ENCODE data around the gene CAVIN2.

Gene CAVIN2

DNA sequence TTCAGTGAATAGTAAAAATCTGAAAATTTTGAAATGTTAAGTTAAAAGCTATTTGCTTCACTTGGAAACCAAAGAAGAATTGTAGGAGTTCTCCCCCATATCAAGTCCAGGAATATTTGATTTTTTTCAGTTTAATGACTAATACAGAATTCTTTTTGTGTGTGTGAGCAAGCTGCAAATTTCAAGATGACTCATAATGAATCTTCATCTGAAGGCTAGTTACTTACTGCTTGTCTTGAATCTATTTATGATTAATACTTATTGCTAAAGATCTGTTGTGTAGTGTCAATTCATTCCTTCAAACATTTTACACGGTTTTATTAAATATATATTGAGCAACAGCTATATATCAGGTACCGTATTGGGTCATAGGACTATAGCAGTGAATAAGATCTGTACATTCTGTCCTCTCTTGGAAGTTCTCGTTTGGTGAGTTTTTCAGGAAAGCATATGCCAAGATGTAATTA, 47.8 kb upstream of the CAVIN2 start:
- no peak overlapping the region for H3K4me3 ChIP-seq (ENCODE audit: low read length, poor library complexity, severe bottlenecking)
- no peaks in the 10 kb centered on the region for H3K79me2 ChIP-seq (ENCODE audit: insufficient read depth, low read length)
- no peaks in the 10 kb centered on the region for H4K20me1 ChIP-seq (ENCODE audit: insufficient read depth, low read length, poor library complexity, severe bottlenecking)
- H3K9me2 ChIP-seq (replicated peaks; ENCODE audit: low read depth, low read length) = no peaks in the 10 kb centered on the region
- no peak overlapping the region for H3K9ac ChIP-seq (ENCODE audit: low read depth, low read length, poor library complexity, severe bottlenecking)
- TF ChIP-seq EZH2phosphoT487 (IDR thresholded peaks at IDR 0.05; ENCODE audit: borderline replicate concordance) = no peak
- TF ChIP-seq, protein P1, sequence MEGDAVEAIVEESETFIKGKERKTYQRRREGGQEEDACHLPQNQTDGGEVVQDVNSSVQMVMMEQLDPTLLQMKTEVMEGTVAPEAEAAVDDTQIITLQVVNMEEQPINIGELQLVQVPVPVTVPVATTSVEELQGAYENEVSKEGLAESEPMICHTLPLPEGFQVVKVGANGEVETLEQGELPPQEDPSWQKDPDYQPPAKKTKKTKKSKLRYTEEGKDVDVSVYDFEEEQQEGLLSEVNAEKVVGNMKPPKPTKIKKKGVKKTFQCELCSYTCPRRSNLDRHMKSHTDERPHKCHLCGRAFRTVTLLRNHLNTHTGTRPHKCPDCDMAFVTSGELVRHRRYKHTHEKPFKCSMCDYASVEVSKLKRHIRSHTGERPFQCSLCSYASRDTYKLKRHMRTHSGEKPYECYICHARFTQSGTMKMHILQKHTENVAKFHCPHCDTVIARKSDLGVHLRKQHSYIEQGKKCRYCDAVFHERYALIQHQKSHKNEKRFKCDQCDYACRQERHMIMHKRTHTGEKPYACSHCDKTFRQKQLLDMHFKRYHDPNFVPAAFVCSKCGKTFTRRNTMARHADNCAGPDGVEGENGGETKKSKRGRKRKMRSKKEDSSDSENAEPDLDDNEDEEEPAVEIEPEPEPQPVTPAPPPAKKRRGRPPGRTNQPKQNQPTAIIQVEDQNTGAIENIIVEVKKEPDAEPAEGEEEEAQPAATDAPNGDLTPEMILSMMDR (conservative IDR thresholded peaks at IDR 0.05; ENCODE audit: low read length) = no peak
- H3K27me3 ChIP-seq (ENCODE audit: insufficient read depth, low read length, poor library complexity, severe bottlenecking) = no peaks in the 10 kb centered on the region
- no peak overlapping the region for H2AFZ ChIP-seq (ENCODE audit: low read length)
- H3F3A ChIP-seq (ENCODE audit: low read depth) = no peaks in the 10 kb centered on the region
- H3K4me2 ChIP-seq (ENCODE audit: low read depth, low read length, poor library complexity, severe bottlenecking) = no peak overlapping the region
- H3K4me1 ChIP-seq (ENCODE audit: insufficient read depth, low read length, poor library complexity, severe bottlenecking) = no peaks in the 10 kb centered on the region
- H3K9me3 ChIP-seq (ENCODE audit: insufficient read depth, low read depth, low read length) = no peaks in the 10 kb centered on the region
- no peaks in the 10 kb centered on the region for H3K36me3 ChIP-seq (ENCODE audit: insufficient read depth, low read length)

DNA sequence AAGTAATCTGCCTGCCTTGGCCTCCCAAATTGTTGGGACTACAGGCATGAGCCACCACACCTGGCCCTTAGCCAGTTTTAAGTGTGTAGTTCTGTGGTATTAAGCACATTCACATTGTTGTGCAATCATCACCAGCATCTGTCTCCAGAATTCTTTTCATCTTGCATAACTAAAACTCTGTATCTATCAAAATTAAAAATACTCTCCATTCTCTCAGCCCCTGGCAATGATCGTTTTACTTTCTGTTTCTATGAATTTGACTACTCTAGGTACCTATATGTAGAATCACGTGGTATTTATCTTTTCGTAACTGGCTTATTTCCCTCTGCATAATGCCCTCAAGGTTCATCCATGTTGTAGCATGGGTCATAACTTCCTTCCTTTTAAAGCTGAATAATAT, 45.5 kb upstream of the CAVIN2 start:
- no peaks in the 10 kb centered on the region for H3K9me3 ChIP-seq (ENCODE audit: insufficient read depth, low read depth, low read length)
- TF ChIP-seq, protein P1 (conservative IDR thresholded peaks at IDR 0.05; ENCODE audit: low read length) = no peak
- no peak for TF ChIP-seq EZH2phosphoT487 (IDR thresholded peaks at IDR 0.05; ENCODE audit: borderline replicate concordance)
- H3F3A ChIP-seq (ENCODE audit: low read depth) = no peaks in the 10 kb centered on the region
- H3K4me1 ChIP-seq (ENCODE audit: insufficient read depth, low read length, poor library complexity, severe bottlenecking) = no peaks in the 10 kb centered on the region
- no peak overlapping the region for H2AFZ ChIP-seq (ENCODE audit: low read length)
- H3K27me3 ChIP-seq (ENCODE audit: insufficient read depth, low read length, poor library complexity, severe bottlenecking) = no peaks in the 10 kb centered on the region
- no peaks in the 10 kb centered on the region for H3K9me2 ChIP-seq (replicated peaks; ENCODE audit: low read depth, low read length)
- no peak overlapping the region for H3K4me2 ChIP-seq (ENCODE audit: low read depth, low read length, poor library complexity, severe bottlenecking)
- H3K9ac ChIP-seq (ENCODE audit: low read depth, low read length, poor library complexity, severe bottlenecking) = no peak overlapping the region
- no peak overlapping the region for H3K4me3 ChIP-seq (ENCODE audit: low read length, poor library complexity, severe bottlenecking)
- H3K36me3 ChIP-seq (ENCODE audit: insufficient read depth, low read length) = no peaks in the 10 kb centered on the region
- H4K20me1 ChIP-seq (ENCODE audit: insufficient read depth, low read length, poor library complexity, severe bottlenecking) = no peaks in the 10 kb centered on the region
- no peaks in the 10 kb centered on the region for H3K79me2 ChIP-seq (ENCODE audit: insufficient read depth, low read length)

DNA sequence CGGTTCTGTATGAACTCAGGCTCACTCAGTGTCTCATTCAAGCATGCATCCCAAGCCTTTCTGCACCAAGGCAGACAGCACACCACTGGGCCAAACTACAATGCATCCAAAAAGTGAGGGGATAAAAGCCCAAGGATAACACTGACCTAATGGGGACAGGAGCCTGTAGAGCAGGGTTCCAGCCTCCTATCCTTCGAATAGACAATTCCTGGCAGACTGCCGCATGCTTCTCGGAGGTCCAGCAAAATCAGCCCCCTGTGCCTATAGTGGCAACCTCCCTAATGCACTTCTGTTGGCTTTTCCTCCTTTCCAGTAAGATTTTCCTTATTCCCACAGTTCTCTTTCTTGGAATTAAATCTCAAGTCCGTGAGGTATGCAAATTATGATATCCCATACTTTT, 44.8 kb upstream of the CAVIN2 start:
- Histone ChIP-seq H3K9ac (ENCODE audit: low read depth, low read length, poor library complexity, severe bottlenecking) (no peak overlapping the region), H3K4me3 (ENCODE audit: low read length, poor library complexity, severe bottlenecking) (no peak overlapping the region), H3K9me2 (replicated peaks; ENCODE audit: low read depth, low read length) (no peaks in the 10 kb centered on the region), H3K4me1 (ENCODE audit: insufficient read depth, low read length, poor library complexity, severe bottlenecking) (no peaks in the 10 kb centered on the region), H3K4me2 (ENCODE audit: low read depth, low read length, poor library complexity, severe bottlenecking) (no peak overlapping the region), H3F3A (ENCODE audit: low read depth) (no peaks in the 10 kb centered on the region), H4K20me1 (ENCODE audit: insufficient read depth, low read length, poor library complexity, severe bottlenecking) (no peaks in the 10 kb centered on the region), H3K9me3 (ENCODE audit: insufficient read depth, low read depth, low read length) (no peaks in the 10 kb centered on the region), H3K27me3 (ENCODE audit: insufficient read depth, low read length, poor library complexity, severe bottlenecking) (no peaks in the 10 kb centered on the region), H2AFZ (ENCODE audit: low read length) (no peak overlapping the region), H3K36me3 (ENCODE audit: insufficient read depth, low read length) (no peaks in the 10 kb centered on the region), H3K79me2 (ENCODE audit: insufficient read depth, low read length) (no peaks in the 10 kb centered on the region)
- TF ChIP-seq, protein P1 (conservative IDR thresholded peaks at IDR 0.05; ENCODE audit: low read length) = no peak
- TF ChIP-seq EZH2phosphoT487 (IDR thresholded peaks at IDR 0.05; ENCODE audit: borderline replicate concordance) = no peak
